PC-3 (cell line): ENCODE data around the gene FOXJ3.

Experiments used
- EZH2 ChIP-seq: fragments of 300-600 bp; sonication (generic); IDR thresholded peaks from one replicate; pipeline ENCODE4 v1.6.1; 2017; ENCODE audit warnings: antibody characterized with exemption, mild to moderate bottlenecking, low read length; ENCODE audit not compliant: unreplicated experiment
- EZH2phosphoT487 ChIP-seq: fragments of 300-600 bp; sonication (generic); IDR thresholded peaks from 2 replicates; pipeline ENCODE4 v1.6.1; 2018; ENCODE audit warnings: mild to moderate bottlenecking, antibody characterized with exemption, low read length, borderline replicate concordance
- TF ChIP-seq, protein P1 (sequence below): fragments of 300-600 bp; sonication (generic); conservative IDR thresholded peaks from 2 replicates; pipeline ENCODE4 v1.5.1; 2017; ENCODE audit warnings: antibody characterized with exemption, low read depth, mild to moderate bottlenecking, low read length

DNA sequence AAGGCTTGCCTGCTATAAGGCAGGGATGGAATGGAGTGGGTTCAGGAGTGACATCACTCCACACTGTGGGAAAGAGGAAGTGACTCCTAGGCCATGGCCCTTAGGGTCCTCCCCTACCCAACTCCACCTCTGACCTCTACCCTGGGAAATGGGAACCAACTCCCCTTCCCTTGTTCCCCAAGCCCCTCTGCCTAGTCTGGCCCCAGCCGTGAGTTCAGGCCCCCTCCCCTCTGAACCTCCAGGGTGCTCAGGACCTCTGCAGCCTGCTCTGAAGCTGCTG, 166.7 kb downstream of the FOXJ3 start:
- TF ChIP-seq, protein P1, sequence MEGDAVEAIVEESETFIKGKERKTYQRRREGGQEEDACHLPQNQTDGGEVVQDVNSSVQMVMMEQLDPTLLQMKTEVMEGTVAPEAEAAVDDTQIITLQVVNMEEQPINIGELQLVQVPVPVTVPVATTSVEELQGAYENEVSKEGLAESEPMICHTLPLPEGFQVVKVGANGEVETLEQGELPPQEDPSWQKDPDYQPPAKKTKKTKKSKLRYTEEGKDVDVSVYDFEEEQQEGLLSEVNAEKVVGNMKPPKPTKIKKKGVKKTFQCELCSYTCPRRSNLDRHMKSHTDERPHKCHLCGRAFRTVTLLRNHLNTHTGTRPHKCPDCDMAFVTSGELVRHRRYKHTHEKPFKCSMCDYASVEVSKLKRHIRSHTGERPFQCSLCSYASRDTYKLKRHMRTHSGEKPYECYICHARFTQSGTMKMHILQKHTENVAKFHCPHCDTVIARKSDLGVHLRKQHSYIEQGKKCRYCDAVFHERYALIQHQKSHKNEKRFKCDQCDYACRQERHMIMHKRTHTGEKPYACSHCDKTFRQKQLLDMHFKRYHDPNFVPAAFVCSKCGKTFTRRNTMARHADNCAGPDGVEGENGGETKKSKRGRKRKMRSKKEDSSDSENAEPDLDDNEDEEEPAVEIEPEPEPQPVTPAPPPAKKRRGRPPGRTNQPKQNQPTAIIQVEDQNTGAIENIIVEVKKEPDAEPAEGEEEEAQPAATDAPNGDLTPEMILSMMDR = no peak
- TF ChIP-seq EZH2 (no peak), EZH2phosphoT487 (no peak)
